ENCODE measurements around the gene EFNA2.

GRCh38 chr19:1313695-1314613, 28.3 kb downstream of the EFNA2 start:
- TF ChIP-seq MAX (IDR thresholded peaks at IDR 0.05) (no peak), CTCF (IDR thresholded peaks at IDR 0.05; ENCODE audit: control extremely low read depth in 1 of 3, insufficient read depth in 1 of 3, low read depth in 1 of 3, low read length in 3 of 3) (no peak), POLR2A (IDR thresholded peaks at IDR 0.05; ENCODE audit: control extremely low read depth in 1 of 2, low read depth in 2 of 2, low read length in 2 of 2) (no peak), JUN (IDR thresholded peaks at IDR 0.05; ENCODE audit: low read depth, low read length) (no peak), PHF8 (conservative IDR thresholded peaks at IDR 0.05; ENCODE audit: low read depth, low read length) (no peak)
